Measurements from ENCODE around the gene ADGRG1.

The ADGRG1 gene

GRCh38 chr16:57658130-57658877 lies 29.9 kb downstream of the ADGRG1 start:
- Mint-ChIP-seq H3K36me3 (peaks cover 95% of the 10 kb centered on the region), H3K4me1 (peaks cover 57% of the 10 kb centered on the region), H3K27ac (peak overlapping the region; percentile 85), H3K4me3 (no peak overlapping the region), H3K9me3 (no peaks in the 10 kb centered on the region)
- DNase-seq (ENCODE audit: low spot score in 2 of 2): no peak
- no peak for ATAC-seq

- Mint-ChIP-seq H3K4me3 (no peak overlapping the region), H3K27ac (peak overlapping the region; percentile 85), H3K9me3 (no peaks in the 10 kb centered on the region), H3K36me3 (peaks cover 95% of the 10 kb centered on the region), H3K4me1 (peaks cover 49% of the 10 kb centered on the region)
- ATAC-seq (no peak), DNase-seq (ENCODE audit: low spot score in 2 of 2) (no peak)
These were observed 30.6 kb downstream of the ADGRG1 start for GRCh38 chr16:57658878-57659674.

- DNase-seq (ENCODE audit: low spot score in 2 of 2) (no peak), ATAC-seq (no peak)
- Mint-ChIP-seq H3K9me3 (no peaks in the 10 kb centered on the region), H3K27ac (no peak overlapping the region), H3K4me1 (peaks cover 38% of the 10 kb centered on the region), H3K4me3 (no peak overlapping the region), H3K36me3 (peaks cover 94% of the 10 kb centered on the region)
These were observed 32.5 kb downstream of the ADGRG1 start for GRCh38 chr16:57660715-57661463.

GRCh38 chr16:57661510-57661909 lies 33.1 kb downstream of the ADGRG1 start:
- ATAC-seq (no peak), DNase-seq (ENCODE audit: low spot score in 2 of 2) (no peak)
- Mint-ChIP-seq H3K36me3 (peaks cover 87% of the 10 kb centered on the region), H3K27ac (peak overlapping the region; percentile 87), H3K4me1 (peaks cover 32% of the 10 kb centered on the region), H3K9me3 (no peaks in the 10 kb centered on the region), H3K4me3 (no peak overlapping the region)

GRCh38 chr16:57661936-57662906 lies 33.8 kb downstream of the ADGRG1 start:
- ATAC-seq: no peak
- H3K4me1 Mint-ChIP-seq: peaks cover 26% of the 10 kb centered on the region
- DNase-seq (ENCODE audit: low spot score in 2 of 2): no peak
- peak overlapping the region; percentile 87 for H3K27ac Mint-ChIP-seq
- H3K36me3 Mint-ChIP-seq: peaks cover 80% of the 10 kb centered on the region
- H3K9me3 Mint-ChIP-seq: no peaks in the 10 kb centered on the region
- H3K4me3 Mint-ChIP-seq: no peak overlapping the region

- ATAC-seq: no peak
- no peaks in the 10 kb centered on the region for H3K9me3 Mint-ChIP-seq
- H3K4me3 Mint-ChIP-seq: no peak overlapping the region
- H3K36me3 Mint-ChIP-seq: peaks cover 68% of the 10 kb centered on the region
- DNase-seq (ENCODE audit: low spot score in 2 of 2): no peak
- peak overlapping the region; percentile 76 for H3K27ac Mint-ChIP-seq
- peaks cover 17% of the 10 kb centered on the region for H3K4me1 Mint-ChIP-seq
These were observed 35.0 kb downstream of the ADGRG1 start for GRCh38 chr16:57663436-57663835.

GRCh38 chr16:57663917-57664661 lies 35.7 kb downstream of the ADGRG1 start:
- no peak for ATAC-seq
- DNase-seq (ENCODE audit: low spot score in 2 of 2): no peak
- peaks cover 62% of the 10 kb centered on the region for H3K36me3 Mint-ChIP-seq
- peak overlapping the region; percentile 76 for H3K27ac Mint-ChIP-seq
- H3K4me1 Mint-ChIP-seq: peaks cover 18% of the 10 kb centered on the region
- no peaks in the 10 kb centered on the region for H3K9me3 Mint-ChIP-seq
- H3K4me3 Mint-ChIP-seq: no peak overlapping the region

- ATAC-seq (no peak), DNase-seq (ENCODE audit: low spot score in 2 of 2) (no peak)
- H3K4me3 Mint-ChIP-seq: no peak overlapping the region
- H3K9me3 Mint-ChIP-seq: no peaks in the 10 kb centered on the region
- H3K36me3 Mint-ChIP-seq: peaks cover 58% of the 10 kb centered on the region
- H3K4me1 Mint-ChIP-seq: peaks cover 19% of the 10 kb centered on the region
- peak overlapping the region; percentile 76 for H3K27ac Mint-ChIP-seq
These were observed 36.2 kb downstream of the ADGRG1 start for GRCh38 chr16:57664662-57665025.

GRCh38 chr16:57665541-57665940 lies 37.1 kb downstream of the ADGRG1 start:
- H3K4me3 Mint-ChIP-seq: no peak overlapping the region
- ATAC-seq (no peak), DNase-seq (ENCODE audit: low spot score in 2 of 2) (no peak)
- H3K27ac Mint-ChIP-seq: peak overlapping the region; percentile 76
- H3K4me1 Mint-ChIP-seq: peaks cover 14% of the 10 kb centered on the region
- H3K9me3 Mint-ChIP-seq: no peaks in the 10 kb centered on the region
- H3K36me3 Mint-ChIP-seq: peaks cover 49% of the 10 kb centered on the region

GRCh38 chr16:57666353-57667047 lies 38.1 kb downstream of the ADGRG1 start:
- Mint-ChIP-seq H3K4me3 (no peak overlapping the region), H3K4me1 (peaks cover 14% of the 10 kb centered on the region), H3K27ac (peak overlapping the region; percentile 76), H3K9me3 (no peaks in the 10 kb centered on the region), H3K36me3 (peaks cover 42% of the 10 kb centered on the region)
- no peak for DNase-seq (ENCODE audit: low spot score in 2 of 2)
- ATAC-seq: no peak

GRCh38 chr16:57667048-57667525 lies 38.7 kb downstream of the ADGRG1 start:
- Mint-ChIP-seq H3K4me1 (peaks cover 14% of the 10 kb centered on the region), H3K4me3 (no peak overlapping the region), H3K27ac (peak overlapping the region; percentile 58), H3K36me3 (peaks cover 36% of the 10 kb centered on the region), H3K9me3 (no peaks in the 10 kb centered on the region)
- peak; percentile 22 for ATAC-seq
- no peak for DNase-seq (ENCODE audit: low spot score in 2 of 2)

- Mint-ChIP-seq H3K27ac (peak overlapping the region; percentile 58), H3K36me3 (peaks cover 30% of the 10 kb centered on the region), H3K4me1 (peaks cover 14% of the 10 kb centered on the region), H3K4me3 (no peak overlapping the region), H3K9me3 (no peaks in the 10 kb centered on the region)
- ATAC-seq: peak; percentile 47
- DNase-seq (ENCODE audit: low spot score in 2 of 2): no peak
These were observed 39.3 kb downstream of the ADGRG1 start for GRCh38 chr16:57667526-57668262.

GRCh38 chr16:57668263-57668571 lies 39.8 kb downstream of the ADGRG1 start, which contains the start of gene ADGRG3:
Gene ADGRG3, plus strand, starts transcription at chr16:57668306. Its CDS starts 42 bp downstream, at chr16:57668348.
- peak; percentile 4 for ATAC-seq
- Mint-ChIP-seq H3K27ac (peak within 1 kb of the TSS; percentile 66), H3K4me3 (no peak within 1 kb of the TSS), H3K9me3 (no peaks in the 10 kb centered on the region), H3K36me3 (peaks cover 25% of the 10 kb centered on the region), H3K4me1 (peaks cover 14% of the 10 kb centered on the region)
- DNase-seq (ENCODE audit: low spot score in 2 of 2): no peak

Measured in stimulated activated effector memory CD8-positive, alpha-beta T cell treated with anti-CD3 and anti-CD28 coated beads, Interleukin-12 subunit alpha, Interleukin-12 subunit beta, amount 100 ng/mL, for 72 hours (primary cell).